B cell (primary cell): ENCODE results near the gene CDS2.

Experiments
- EZH2 ChIP-seq: IDR thresholded peaks from 2 replicates; pipeline ENCODE4 v1.6.1; 2012; ENCODE audit warnings: borderline replicate concordance, low read depth, mild to moderate bottlenecking, moderate library complexity, low read length; ENCODE audit not compliant: insufficient read depth, poor library complexity, severe bottlenecking
- TF ChIP-seq, protein P1 (sequence below): fragments of 200-600 bp; IDR thresholded peaks from one replicate; pipeline ENCODE4 v1.8.0; 2022; ENCODE audit warnings: antibody characterized with exemption, mild to moderate bottlenecking

DNA sequence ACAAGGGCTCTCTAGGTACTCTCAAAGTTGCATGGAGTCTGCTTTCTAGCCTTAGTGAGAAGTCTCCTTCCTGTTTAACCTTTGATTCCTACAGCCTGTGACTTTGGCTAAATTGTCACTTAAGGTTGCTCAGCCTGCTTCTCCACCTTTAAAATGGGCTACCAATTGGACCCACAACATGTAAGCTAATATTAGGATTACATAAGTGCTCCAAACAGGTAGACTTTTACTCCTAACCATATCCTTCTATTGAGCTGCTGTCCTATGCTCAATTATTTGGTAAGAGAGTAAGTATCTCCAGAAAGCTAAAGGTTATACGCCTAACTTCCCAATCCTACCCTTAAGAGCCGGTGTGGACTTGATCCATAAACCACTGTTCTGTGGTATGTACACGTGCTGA lies 9.9 kb upstream of the CDS2 start:
- TF ChIP-seq, protein P1, sequence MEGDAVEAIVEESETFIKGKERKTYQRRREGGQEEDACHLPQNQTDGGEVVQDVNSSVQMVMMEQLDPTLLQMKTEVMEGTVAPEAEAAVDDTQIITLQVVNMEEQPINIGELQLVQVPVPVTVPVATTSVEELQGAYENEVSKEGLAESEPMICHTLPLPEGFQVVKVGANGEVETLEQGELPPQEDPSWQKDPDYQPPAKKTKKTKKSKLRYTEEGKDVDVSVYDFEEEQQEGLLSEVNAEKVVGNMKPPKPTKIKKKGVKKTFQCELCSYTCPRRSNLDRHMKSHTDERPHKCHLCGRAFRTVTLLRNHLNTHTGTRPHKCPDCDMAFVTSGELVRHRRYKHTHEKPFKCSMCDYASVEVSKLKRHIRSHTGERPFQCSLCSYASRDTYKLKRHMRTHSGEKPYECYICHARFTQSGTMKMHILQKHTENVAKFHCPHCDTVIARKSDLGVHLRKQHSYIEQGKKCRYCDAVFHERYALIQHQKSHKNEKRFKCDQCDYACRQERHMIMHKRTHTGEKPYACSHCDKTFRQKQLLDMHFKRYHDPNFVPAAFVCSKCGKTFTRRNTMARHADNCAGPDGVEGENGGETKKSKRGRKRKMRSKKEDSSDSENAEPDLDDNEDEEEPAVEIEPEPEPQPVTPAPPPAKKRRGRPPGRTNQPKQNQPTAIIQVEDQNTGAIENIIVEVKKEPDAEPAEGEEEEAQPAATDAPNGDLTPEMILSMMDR: no peak
- TF ChIP-seq EZH2: no peak
